GM19452 (cell line): ENCODE measurements around the gene TEP1.

ENCODE experiments used
- ATAC-seq: cut with Tn5 transposase; IDR thresholded peaks from one replicate; pipeline ENCODE4 v1.9.1; 2021; ENCODE audit not compliant: unreplicated experiment

The TEP1 gene

GRCh38 chr14:20434701-20435581, 21.6 kb upstream of the TEP1 start:
- no peak for ATAC-seq

GRCh38 chr14:20429801-20430669, 16.7 kb upstream of the TEP1 start:
- ATAC-seq = no peak

GRCh38 chr14:20428802-20429201, 15.5 kb upstream of the TEP1 start:
- no peak for ATAC-seq

GRCh38 chr14:20428010-20428365, 14.7 kb upstream of the TEP1 start:
- peak; percentile 34 for ATAC-seq

- ATAC-seq = peak; percentile 83
These were observed 14.1 kb upstream of the TEP1 start for GRCh38 chr14:20427231-20428009.

GRCh38 chr14:20424851-20425250, 11.6 kb upstream of the TEP1 start:
- no peak for ATAC-seq

- no peak for ATAC-seq
These were observed 9.6 kb upstream of the TEP1 start for GRCh38 chr14:20422886-20423285.

GRCh38 chr14:20421267-20421666, 8.0 kb upstream of the TEP1 start:
- no peak for ATAC-seq

- ATAC-seq = no peak
These were observed 6.1 kb upstream of the TEP1 start for GRCh38 chr14:20419419-20419818.

- no peak for ATAC-seq
These were observed 5.2 kb upstream of the TEP1 start for GRCh38 chr14:20418501-20418909.

- no peak for ATAC-seq
These were observed 4.2 kb upstream of the TEP1 start for GRCh38 chr14:20417250-20418186.

GRCh38 chr14:20416223-20416622, 2.9 kb upstream of the TEP1 start:
- ATAC-seq = no peak

- no peak for ATAC-seq
These were observed 2.5 kb upstream of the TEP1 start for GRCh38 chr14:20415782-20416206.

GRCh38 chr14:20413744-20414082, 412 bp upstream of the TEP1 start:
- no peak for ATAC-seq

- ATAC-seq = peak; percentile 61
These were observed 890 bp downstream of the TEP1 start for GRCh38 chr14:20412411-20412810.

GRCh38 chr14:20409226-20409625, 4.1 kb downstream of the TEP1 start:
- no peak for ATAC-seq

- ATAC-seq = no peak
These were observed 9.8 kb downstream of the TEP1 start for GRCh38 chr14:20403521-20403920.

- no peak for ATAC-seq
These were observed 12.2 kb downstream of the TEP1 start for GRCh38 chr14:20400965-20401593.

GRCh38 chr14:20400589-20400964, 12.7 kb downstream of the TEP1 start:
- no peak for ATAC-seq

- no peak for ATAC-seq
These were observed 15.8 kb downstream of the TEP1 start for GRCh38 chr14:20397511-20397910.
